SK-N-SH (cell line): Measurements from ENCODE around the gene SSC4D. TPM values are rescaled to one million over a fixed set of nuclear protein-coding genes. Genes with fewer than 3 reads are reported as not detected.
A peak's percentile ranks its signal among the peaks of the same experiment; 100 is the strongest.

Experiments
- CTCF ChIA-PET: fragments of 300-600, 350-600 bp; formaldehyde crosslinking; extraction: SDS; loops from one replicate; lab custom pipeline; 2021; lab: Yijun Ruan, JAX
- POLR2A ChIA-PET: fragments of 350-600 bp; sonication (Branson Sonifier 250); formaldehyde crosslinking; extraction: SDS; loops from one replicate; lab custom pipeline; 2020; ENCODE audit warnings: antibody characterized with exemption, inconsistent platforms; lab: Yijun Ruan, JAX
- DNase-seq: peaks from one replicate; pipeline ENCODE4 v3.0.0; 2012
- H2AFZ ChIP-seq: fragments of 200-600 bp; sonication (generic); 2 replicates; pipeline ENCODE4 v1.8.1; 2016; ENCODE audit warnings: antibody characterized with exemption, mild to moderate bottlenecking, low read depth
- H3F3A ChIP-seq: fragments of 200-600 bp; sonication (generic); replicated peaks from 2 replicates; pipeline ENCODE3; 2016; ENCODE audit warnings: antibody characterized with exemption, mild to moderate bottlenecking; ENCODE audit not compliant: insufficient read depth
- H3K27ac ChIP-seq, 2 experiments: fragments of 200-500 bp in 1 of 2; fragments of 200-600 bp in 1 of 2; sonication (Bioruptor generic) in 1 of 2; sonication (generic), shearing (Covaris generic) in 1 of 2; 2 replicates each; pipeline versions ENCODE4 v1.5.1 to v1.6.1; 2014 to 2016; ENCODE audit warnings: low read depth in 2 of 2, inconsistent platforms in 1 of 2, low read length in 1 of 2, mild to moderate bottlenecking in 1 of 2, mixed read lengths in 1 of 2
- H3K27me3 ChIP-seq: fragments of 200-600 bp; sonication (generic), shearing (Covaris generic); 2 replicates; pipeline ENCODE4 v1.6.1; 2016; ENCODE audit warnings: mixed run types; ENCODE audit not compliant: insufficient read depth
- H3K36me3 ChIP-seq, 2 experiments: fragments of 200-500 bp in 1 of 2; fragments of 200-600 bp in 1 of 2; sonication (Bioruptor generic) in 1 of 2; sonication (generic) in 1 of 2; replicated peaks in 1 of 2; 2 replicates each; pipeline versions ENCODE3 to v1.5.1; 2014 to 2016; ENCODE audit warnings: low read length in 1 of 2, mild to moderate bottlenecking in 1 of 2; ENCODE audit not compliant: insufficient read depth in 2 of 2, control insufficient read depth in 1 of 2
- H3K4me1 ChIP-seq, 2 experiments: fragments of 200-500 bp in 1 of 2; fragments of 200-600 bp in 1 of 2; sonication (Bioruptor generic) in 1 of 2; sonication (generic), shearing (Covaris generic) in 1 of 2; 2 replicates each; pipeline versions ENCODE4 v1.5.1 to v1.6.1; 2014 to 2016; ENCODE audit warnings: low read depth in 1 of 2, low read length in 1 of 2, mixed run types in 1 of 2; ENCODE audit not compliant: insufficient read depth in 2 of 2, control insufficient read depth in 1 of 2
- H3K4me2 ChIP-seq: fragments of 200-600 bp; sonication (generic), shearing (Covaris generic); 2 replicates; pipeline ENCODE4 v1.6.1; 2017; ENCODE audit warnings: mixed run types
- H3K4me3 ChIP-seq, 2 experiments: fragments of 200-500 bp in 1 of 2; fragments of 200-600 bp in 1 of 2; sonication (Bioruptor generic) in 1 of 2; sonication (generic), shearing (Covaris generic) in 1 of 2; 2 replicates each; pipeline versions ENCODE4 v1.5.1 to v1.8.1; 2014 to 2016; ENCODE audit warnings: low read depth in 2 of 2, inconsistent platforms in 1 of 2, low read length in 1 of 2, mild to moderate bottlenecking in 1 of 2, mixed read lengths in 1 of 2, moderate library complexity in 1 of 2
- H3K79me2 ChIP-seq: fragments of 200-600 bp; sonication (generic); 2 replicates; pipeline ENCODE4 v1.8.1; 2017; ENCODE audit warnings: mild to moderate bottlenecking; ENCODE audit not compliant: insufficient read depth
- H3K9ac ChIP-seq: fragments of 200-600 bp; sonication (generic); 2 replicates; pipeline ENCODE4 v1.6.1; 2017; ENCODE audit warnings: mixed run types
- H3K9me2 ChIP-seq: fragments of 200-600 bp; sonication (generic); 2 replicates; pipeline ENCODE4 v1.6.1; 2017; ENCODE audit warnings: mixed run types
- H3K9me3 ChIP-seq: fragments of 200-600 bp; sonication (generic); 2 replicates; pipeline ENCODE4 v1.6.1; 2017; ENCODE audit warnings: mixed run types, mild to moderate bottlenecking, moderate library complexity
- H4K20me1 ChIP-seq: fragments of 200-600 bp; sonication (generic); 2 replicates; pipeline ENCODE4 v1.6.1; 2017; ENCODE audit warnings: mild to moderate bottlenecking, mixed run types; ENCODE audit not compliant: insufficient read depth
- CTCF ChIP-seq: fragments of 200-600 bp; sonication (generic); IDR thresholded peaks from 2 replicates; pipeline ENCODE4 v1.6.1; 2017; ENCODE audit warnings: antibody characterized with exemption, mild to moderate bottlenecking, moderate library complexity
- ELF1 ChIP-seq: IDR thresholded peaks from 2 replicates; pipeline ENCODE4 v1.4.0; 2012
- FOXJ3 ChIP-seq: sonication (generic); formaldehyde crosslinking; IDR thresholded peaks from 2 replicates; pipeline ENCODE4 v1.5.1; 2020; ENCODE audit warnings: mild to moderate bottlenecking, missing genetic modification reagents
- GATA2 ChIP-seq: sonication (generic); formaldehyde crosslinking; IDR thresholded peaks from 2 replicates; pipeline ENCODE4 v1.5.0; 2020; ENCODE audit warnings: mild to moderate bottlenecking, missing genetic modification reagents
- MAX ChIP-seq: IDR thresholded peaks from 2 replicates; pipeline ENCODE4 v1.4.0; 2012; ENCODE audit warnings: low read depth
- MXI1 ChIP-seq: IDR thresholded peaks from 2 replicates; pipeline ENCODE4 v1.6.1; 2012; ENCODE audit warnings: mild to moderate bottlenecking, low read depth, low read length, improper control_type of control experiment
- NRF1 ChIP-seq: IDR thresholded peaks from 2 replicates; pipeline ENCODE4 v1.6.1; 2012; ENCODE audit warnings: low read depth, mild to moderate bottlenecking, low read length
- POLR2AphosphoS5 ChIP-seq: IDR thresholded peaks from 2 replicates; pipeline ENCODE4 v1.6.1; 2012; ENCODE audit warnings: low read depth, low read length
- RAD21 ChIP-seq: IDR thresholded peaks from 2 replicates; pipeline ENCODE4 v1.6.1; 2012; ENCODE audit warnings: mild to moderate bottlenecking, low read length
- RCOR1 ChIP-seq: fragments of 150-350 bp; IDR thresholded peaks from 2 replicates; pipeline ENCODE4 v1.6.1; 2017; ENCODE audit warnings: antibody characterized with exemption, low read length
- SMC3 ChIP-seq: IDR thresholded peaks from 2 replicates; pipeline ENCODE4 v1.6.1; 2012; ENCODE audit warnings: low read depth, low read length, improper control_type of control experiment
- TEAD4 ChIP-seq: IDR thresholded peaks from 2 replicates; pipeline ENCODE4 v1.4.0; 2012; ENCODE audit warnings: mild to moderate bottlenecking, borderline replicate concordance; ENCODE audit not compliant: insufficient read depth
- WGBS: methylation state at CpG from one replicate; pipeline ENCODE4 v1.1.6; 2017; ENCODE audit warnings: low lambda C conversion rate; 5-methylcytosine and 5-hydroxymethylcytosine counted together
- polyA plus RNA-seq, 3 experiments: library from polyadenylated mRNA; depleted of rRNA; stranded (reverse); fragments of >200 nt; gene quantifications; 2 replicates each; pipeline ENCODE4 v1.2.3, GENCODE V29; 2012

Gene SSC4D
- polyA plus RNA-seq, 1 of the 3 experiments (the other 2 are of a cell fraction): 2.0 TPM

GRCh38 chr7:76383089-76383944 is 26.2 kb downstream of the SSC4D start (continued):
- TF ChIP-seq MXI1 (no peak), RAD21 (no peak), GATA2 (CRISPR knock-in tag) (no peak), NRF1 (no peak), TEAD4 (no peak), ELF1 (no peak), SMC3 (no peak)

GRCh38 chr7:76381814-76382213 is 27.7 kb downstream of the SSC4D start:
- 96% methylated on average over 7 of the region's 7 CpGs for whole genome bisulfite sequencing
- no peaks in the 10 kb centered on the region for H3K27me3 ChIP-seq
- ChIA-PET CTCF (no interaction called here), POLR2A (no interaction called here)
- H3K4me1 ChIP-seq: peaks cover 6 to 24% of the 10 kb centered on the region in 2 experiments; a peak in 3 of 4 replicates
- peak; percentile 45 for TF ChIP-seq CTCF
- no peak for TF ChIP-seq POLR2AphosphoS5
- TF ChIP-seq FOXJ3 (CRISPR knock-in tag): no peak
- TF ChIP-seq RCOR1: no peak
- no peaks in the 10 kb centered on the region for H3K9me2 ChIP-seq
- H3K4me3 ChIP-seq: no peak overlapping the region
- H3K9ac ChIP-seq: no peak overlapping the region
- no peak overlapping the region for H3K27ac ChIP-seq
- no peak for DNase-seq
- H3K36me3 ChIP-seq: no peaks in the 10 kb centered on the region
- no peaks in the 10 kb centered on the region for H3K79me2 ChIP-seq
- H2AFZ ChIP-seq: no peak overlapping the region
- H3K9me3 ChIP-seq: no peaks in the 10 kb centered on the region
- no peaks in the 10 kb centered on the region for H4K20me1 ChIP-seq
- peaks cover 35% of the 10 kb centered on the region for H3F3A ChIP-seq
- H3K4me2 ChIP-seq: no peak overlapping the region

- Histone ChIP-seq H3K36me3 (no peaks in the 10 kb centered on the region), H3K27me3 (no peaks in the 10 kb centered on the region), H3K79me2 (no peaks in the 10 kb centered on the region), H3K4me1 (peaks cover 6 to 24% of the 10 kb centered on the region in 2 experiments; a peak in 3 of 4 replicates), H3K9ac (peak overlapping the region; percentile 72), H4K20me1 (no peaks in the 10 kb centered on the region), H3K4me2 (peak overlapping the region; percentile 68; the same call in 1 of the 2 replicates), H3F3A (peaks cover 31% of the 10 kb centered on the region), H3K9me3 (no peaks in the 10 kb centered on the region), H3K9me2 (no peaks in the 10 kb centered on the region), H3K27ac (peak overlapping the region; percentile 83 to 98), H2AFZ (peak overlapping the region; percentile 85), H3K4me3 (no peak overlapping the region)
- no peak for TF ChIP-seq GATA2 (CRISPR knock-in tag)
- TF ChIP-seq MAX: 0 out of 2 replicates have a peak, but pooled peaks have one; percentile 20
- CTCF ChIA-PET: no interaction called here
- 88% methylated on average over 7 of the region's 7 CpGs for WGBS
- POLR2A ChIA-PET: no interaction called here
- no peak for DNase-seq
Observed at GRCh38 chr7:76380623-76380966, 28.9 kb downstream of the SSC4D start.
